ENCODE measurements around the gene LSM12. TPM values are rescaled to one million over a fixed set of nuclear protein-coding genes. Genes with fewer than 3 reads are reported as not detected.

Gene LSM12
- total RNA-seq: 68.2 and 77.1 TPM in 2 replicates

GRCh38 chr17:44066204-44066930, at the start of gene LSM12:
TSS of gene LSM12 (minus strand) at chr17:44066671. CDS start at chr17:44066587, 84 bp downstream.

GRCh38 chr17:44070455-44071197, 4.2 kb upstream of the LSM12 start, which contains the start of gene G6PC3:
TSS of gene G6PC3 (plus strand) at chr17:44070735. CDS start at chr17:44070966, 231 bp downstream.

GRCh38 chr17:44014437-44015172, 51.9 kb downstream of the LSM12 start, which contains the start of gene TMEM101:
TSS of gene TMEM101 (minus strand) at chr17:44014963. CDS start at chr17:44014952, 11 bp downstream.

GRCh38 chr17:44004077-44004760, 62.3 kb downstream of the LSM12 start, which contains the start of gene NAGS:
TSS of gene NAGS (plus strand) at chr17:44004622. CDS start at chr17:44004664, 42 bp downstream.

Small RNA genes lying within 50 kb of the gene (small RNA-seq; reads per million reads assigned to genes)
- not detected for gene RF00012

Other genes with a start within 250 kb of the LSM12 start
- gene MPP3, start 233.5 kb downstream of the LSM12 start, total RNA-seq: 8.2 and 8.6 TPM in 2 replicates
- not detected in 2 replicates for gene CD300LG, start 219.5 kb downstream of the LSM12 start, total RNA-seq
- 3.7 and 3.9 TPM in 2 replicates for gene MPP2, start 159.1 kb downstream of the LSM12 start, total RNA-seq
- not detected in 2 replicates for gene PPY, start 124.2 kb downstream of the LSM12 start, total RNA-seq
- gene PYY, start 112.7 kb downstream of the LSM12 start, total RNA-seq: 0.11 and 0.13 TPM in 2 replicates
- gene NAGS, start 62.0 kb downstream of the LSM12 start, total RNA-seq: 0.43 and 0.65 TPM in 2 replicates
- gene TMEM101, start 51.7 kb downstream of the LSM12 start, total RNA-seq: 25.3 and 33.9 TPM in 2 replicates
- gene G6PC3, start 4.1 kb upstream of the LSM12 start, total RNA-seq: 27.2 and 29.8 TPM in 2 replicates
- 50.5 and 66.2 TPM in 2 replicates for gene HDAC5, start 57.0 kb upstream of the LSM12 start, total RNA-seq
- 1.8 and 3.4 TPM in 2 replicates for gene HROB, start 75.3 kb upstream of the LSM12 start, total RNA-seq
- 0.11 and 0.39 TPM in 2 replicates for gene ASB16, start 104.0 kb upstream of the LSM12 start, total RNA-seq
- gene TMUB2, start 120.3 kb upstream of the LSM12 start, total RNA-seq: 22.3 and 22.8 TPM in 2 replicates
- 32.7 and 34.8 TPM in 2 replicates for gene ATXN7L3, start 133.2 kb upstream of the LSM12 start, total RNA-seq
- gene UBTF, start 153.0 kb upstream of the LSM12 start, total RNA-seq: 55.3 and 56.6 TPM in 2 replicates
- not detected in 2 replicates for gene SLC4A1, start 201.5 kb upstream of the LSM12 start, total RNA-seq
- gene RUNDC3A, start 241.9 kb upstream of the LSM12 start, total RNA-seq: 0.13 TPM in 1 of 2 replicates, not detected in the other